GM19463 (cell line): ENCODE data around the gene LRP5.
"Not testable (repeated sequence)": the region's sequence is repeated elsewhere in the genome, so short reads cannot be mapped to it uniquely, and the experiment has no call there.

ENCODE experiments used
- ATAC-seq: cut with Tn5 transposase; IDR thresholded peaks from one replicate; pipeline ENCODE4 v1.9.1; 2021; ENCODE audit warnings: mild to moderate bottlenecking, moderate library complexity; ENCODE audit not compliant: unreplicated experiment

The LRP5 gene

DNA sequence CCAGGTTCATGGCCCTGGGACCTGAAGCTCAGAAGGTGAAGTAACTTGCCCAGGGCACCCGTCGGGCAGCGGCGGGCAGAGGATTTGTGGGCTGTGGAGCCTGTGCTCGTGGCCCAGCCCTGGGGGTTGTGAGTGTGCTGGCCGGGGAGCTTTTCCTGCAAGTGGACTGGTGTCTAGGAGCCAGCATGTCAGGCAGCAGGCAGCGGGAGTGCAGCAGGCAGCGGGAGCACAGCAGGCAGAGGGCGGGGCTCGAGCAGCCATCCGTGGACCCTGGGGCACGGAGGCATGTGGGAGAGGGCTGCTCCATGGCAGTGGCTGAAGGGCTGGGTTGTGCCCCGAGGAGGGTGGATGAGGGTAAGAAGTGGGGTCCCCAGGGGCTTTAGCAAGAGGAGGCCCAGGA lies 75.4 kb downstream of the LRP5 start:
- no peak for ATAC-seq

DNA sequence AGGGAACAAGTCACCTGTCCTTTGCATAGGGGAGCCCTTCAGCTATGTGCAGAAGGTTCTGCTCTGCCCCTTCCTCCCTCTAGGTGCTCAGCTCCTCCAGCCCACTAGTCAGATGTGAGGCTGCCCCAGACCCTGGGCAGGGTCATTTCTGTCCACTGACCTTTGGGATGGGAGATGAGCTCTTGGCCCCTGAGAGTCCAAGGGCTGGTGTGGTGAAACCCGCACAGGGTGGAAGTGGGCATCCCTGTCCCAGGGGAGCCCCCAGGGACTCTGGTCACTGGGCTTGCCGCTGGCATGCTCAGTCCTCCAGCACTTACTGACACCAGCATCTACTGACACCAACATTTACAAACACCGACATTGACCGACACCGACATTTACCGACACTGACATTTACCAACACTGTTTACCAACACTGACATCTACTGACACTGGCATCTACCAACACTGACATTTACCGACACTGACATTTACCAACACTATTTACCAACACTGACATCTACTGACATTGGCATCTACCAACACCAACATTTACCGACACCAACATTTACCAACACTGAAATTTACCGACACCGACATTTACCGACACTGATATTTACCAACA lies 76.3 kb downstream of the LRP5 start:
- no peak for ATAC-seq

- no peak for ATAC-seq
Observed at GRCh38 chr11:68390315-68390714, 77.9 kb downstream of the LRP5 start.

GRCh38 chr11:68392822-68393221 lies 80.4 kb downstream of the LRP5 start:
- ATAC-seq = no peak

GRCh38 chr11:68396516-68396915 lies 84.1 kb downstream of the LRP5 start:
- no peak for ATAC-seq

GRCh38 chr11:68397256-68397655 lies 84.9 kb downstream of the LRP5 start:
- no peak for ATAC-seq

GRCh38 chr11:68398995-68399851 lies 86.8 kb downstream of the LRP5 start:
- ATAC-seq = no peak

GRCh38 chr11:68399916-68400315 lies 87.5 kb downstream of the LRP5 start:
- ATAC-seq = no peak

GRCh38 chr11:68400584-68400983 lies 88.2 kb downstream of the LRP5 start:
- ATAC-seq = not testable (repeated sequence)

- ATAC-seq = no peak
Observed at GRCh38 chr11:68401856-68402255, 89.5 kb downstream of the LRP5 start.

DNA sequence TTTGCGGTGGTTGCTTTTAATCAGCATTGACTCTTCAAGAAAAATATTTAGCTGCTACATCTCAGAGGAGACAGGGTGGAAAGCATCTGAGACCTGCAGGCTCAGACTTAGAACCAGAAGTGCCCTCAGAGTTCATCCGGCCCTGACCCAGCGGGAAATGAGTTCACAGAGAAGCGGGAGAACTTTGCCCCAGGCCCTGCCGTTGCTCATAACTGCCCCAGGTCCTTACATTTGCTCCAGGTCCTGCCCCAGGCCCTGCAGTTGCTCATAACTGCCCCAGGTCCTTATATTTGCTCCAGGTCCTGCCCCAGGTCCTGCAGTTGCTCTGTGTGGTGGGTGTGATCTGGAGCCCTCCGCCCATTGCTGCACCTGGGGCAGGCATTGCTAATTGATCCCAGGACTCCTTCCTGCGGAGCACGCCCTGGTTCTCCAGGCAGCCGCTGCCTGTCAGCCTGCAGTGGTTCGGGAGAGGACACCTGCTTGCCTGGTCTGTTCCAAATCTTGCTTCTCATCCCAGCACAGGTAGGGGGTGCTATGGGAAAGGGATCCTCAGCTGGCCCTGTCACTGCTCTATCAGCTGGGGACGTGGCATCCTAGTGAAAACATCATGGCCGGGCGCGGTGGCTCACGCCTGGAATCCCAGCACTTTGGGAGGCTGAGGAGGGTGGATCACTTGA lies 90.1 kb downstream of the LRP5 start:
- ATAC-seq = no peak

GRCh38 chr11:68403424-68403823 lies 91.0 kb downstream of the LRP5 start:
- no peak for ATAC-seq

DNA sequence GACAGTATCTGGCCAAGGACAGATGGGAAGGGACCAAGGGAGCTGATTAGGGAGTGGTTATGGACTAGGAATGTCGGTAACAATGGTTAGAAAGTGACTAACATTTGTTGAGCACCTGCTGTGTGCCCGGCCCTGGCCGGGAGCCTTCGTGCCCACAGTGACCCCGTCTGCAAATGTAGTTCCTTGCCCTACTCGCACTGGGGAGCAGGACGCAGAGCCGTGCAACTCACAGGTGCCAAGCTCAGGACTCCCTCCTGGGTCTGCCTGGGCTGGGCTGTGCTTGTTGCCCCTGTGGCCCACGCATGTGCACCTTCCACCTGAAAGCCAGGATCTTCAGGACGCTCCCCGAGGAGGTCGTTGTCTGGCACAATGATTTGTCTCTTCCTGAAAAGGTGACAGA lies 91.4 kb downstream of the LRP5 start:
- ATAC-seq = no peak

DNA sequence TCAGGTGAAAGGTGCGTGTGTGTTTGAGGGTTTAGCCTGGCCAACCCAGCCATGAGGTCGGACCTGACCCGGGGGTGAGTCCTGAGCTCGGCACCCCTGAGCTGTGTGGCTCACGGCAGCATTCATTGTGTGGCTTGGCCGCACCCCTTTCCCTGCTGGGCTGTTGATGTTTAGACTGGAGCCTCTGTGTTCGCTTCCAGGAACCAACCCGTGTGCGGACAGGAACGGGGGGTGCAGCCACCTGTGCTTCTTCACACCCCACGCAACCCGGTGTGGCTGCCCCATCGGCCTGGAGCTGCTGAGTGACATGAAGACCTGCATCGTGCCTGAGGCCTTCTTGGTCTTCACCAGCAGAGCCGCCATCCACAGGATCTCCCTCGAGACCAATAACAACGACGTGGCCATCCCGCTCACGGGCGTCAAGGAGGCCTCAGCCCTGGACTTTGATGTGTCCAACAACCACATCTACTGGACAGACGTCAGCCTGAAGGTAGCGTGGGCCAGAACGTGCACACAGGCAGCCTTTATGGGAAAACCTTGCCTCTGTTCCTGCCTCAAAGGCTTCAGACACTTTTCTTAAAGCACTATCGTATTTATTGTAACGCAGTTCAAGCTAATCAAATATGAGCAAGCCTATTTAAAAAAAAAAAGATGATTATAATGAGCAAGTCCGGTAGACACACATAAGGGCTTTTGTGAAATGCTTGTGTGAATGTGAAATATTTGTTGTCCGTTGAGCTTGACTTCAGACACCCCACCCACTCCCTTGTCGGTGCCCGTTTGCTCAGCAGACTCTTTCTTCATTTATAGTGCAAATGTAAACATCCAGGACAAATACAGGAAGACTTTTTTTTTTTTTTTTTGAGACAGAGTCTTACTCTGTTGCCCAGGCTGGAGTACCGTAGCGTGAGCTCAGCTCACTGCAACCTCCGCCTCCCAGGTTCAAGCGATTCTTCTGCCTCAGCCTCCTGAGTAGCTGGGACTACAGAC lies 94.2 kb downstream of the LRP5 start:
- no peak for ATAC-seq

- no peak for ATAC-seq
Observed at GRCh38 chr11:68408512-68408911, 96.1 kb downstream of the LRP5 start.

DNA sequence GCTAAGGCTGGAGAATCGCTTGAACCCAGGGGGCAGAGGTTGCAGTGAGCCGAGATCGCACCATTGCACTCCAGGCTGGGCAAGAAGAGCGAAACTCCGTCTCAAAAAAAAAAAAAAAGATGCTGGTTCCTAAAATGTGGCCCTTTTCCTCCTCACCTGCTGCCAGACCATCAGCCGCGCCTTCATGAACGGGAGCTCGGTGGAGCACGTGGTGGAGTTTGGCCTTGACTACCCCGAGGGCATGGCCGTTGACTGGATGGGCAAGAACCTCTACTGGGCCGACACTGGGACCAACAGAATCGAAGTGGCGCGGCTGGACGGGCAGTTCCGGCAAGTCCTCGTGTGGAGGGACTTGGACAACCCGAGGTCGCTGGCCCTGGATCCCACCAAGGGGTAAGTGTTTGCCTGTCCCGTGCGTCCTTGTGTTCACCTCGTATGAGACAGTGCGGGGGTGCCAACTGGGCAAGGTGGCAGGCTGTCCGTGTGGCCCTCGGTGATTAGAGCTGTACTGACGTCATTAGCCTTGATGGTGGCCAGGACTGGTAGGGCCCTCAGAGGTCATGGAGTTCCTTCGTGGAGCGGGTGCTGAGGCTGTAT lies 97.5 kb downstream of the LRP5 start:
- ATAC-seq = no peak

DNA sequence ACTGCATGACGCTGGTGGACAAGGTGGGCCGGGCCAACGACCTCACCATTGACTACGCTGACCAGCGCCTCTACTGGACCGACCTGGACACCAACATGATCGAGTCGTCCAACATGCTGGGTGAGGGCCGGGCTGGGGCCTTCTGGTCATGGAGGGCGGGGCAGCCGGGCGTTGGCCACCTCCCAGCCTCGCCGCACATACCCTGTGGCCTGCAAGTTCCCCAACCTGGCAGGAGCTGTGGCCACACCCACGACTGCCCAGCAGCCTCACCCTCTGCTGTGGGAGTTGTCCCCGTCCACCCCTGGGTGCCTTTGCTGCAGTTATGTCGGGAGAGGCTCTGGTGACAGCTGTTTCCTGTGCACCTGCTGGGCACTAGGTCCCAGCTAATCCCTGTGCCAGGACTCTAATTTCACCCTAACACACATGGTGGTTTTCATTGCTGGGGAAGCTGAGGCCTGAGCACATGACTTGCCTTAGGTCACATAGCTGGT lies 99.2 kb downstream of the LRP5 start:
- no peak for ATAC-seq

DNA sequence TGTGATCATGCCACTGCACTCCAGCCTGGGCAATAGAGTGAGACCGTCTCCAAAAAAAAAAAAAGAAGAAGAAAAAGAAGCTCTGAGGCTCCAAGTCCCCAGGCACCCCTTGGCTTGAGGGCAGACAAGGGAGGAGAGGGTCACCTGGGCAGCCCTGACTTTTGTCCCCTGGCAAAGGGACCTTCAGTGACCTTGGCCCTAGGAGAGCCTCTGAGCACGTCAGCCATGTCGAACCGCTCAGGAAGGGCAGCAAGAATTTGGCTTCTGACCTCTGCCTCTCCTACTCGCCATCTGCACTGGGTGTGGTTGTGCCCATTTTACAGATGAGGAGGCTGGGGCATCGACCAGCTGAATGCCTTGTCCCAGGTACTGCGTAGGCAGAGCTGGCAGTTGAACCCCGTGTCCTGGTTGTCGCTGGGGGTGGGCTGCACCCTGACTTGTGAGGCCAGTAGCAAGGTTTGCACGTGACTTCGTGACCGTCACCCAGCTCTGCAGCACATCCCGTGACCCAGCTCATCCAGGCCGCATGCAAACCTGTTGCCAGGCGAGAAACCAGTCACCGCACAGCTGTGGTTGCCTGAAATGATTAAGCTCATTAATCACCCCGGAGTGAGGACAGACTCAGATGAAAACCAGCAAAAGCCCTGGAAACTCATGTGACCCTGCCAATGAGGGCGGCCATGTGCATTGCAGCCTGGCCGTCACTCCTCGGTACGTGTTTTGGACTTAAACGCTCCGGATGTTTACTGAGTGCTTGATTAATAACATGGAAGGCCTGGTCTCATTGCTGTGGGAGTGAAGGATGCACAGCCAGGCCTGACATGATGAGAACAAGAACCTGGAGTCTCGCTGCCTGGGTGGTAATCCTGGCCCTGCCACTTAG lies 100.4 kb downstream of the LRP5 start:
- ATAC-seq = no peak

DNA sequence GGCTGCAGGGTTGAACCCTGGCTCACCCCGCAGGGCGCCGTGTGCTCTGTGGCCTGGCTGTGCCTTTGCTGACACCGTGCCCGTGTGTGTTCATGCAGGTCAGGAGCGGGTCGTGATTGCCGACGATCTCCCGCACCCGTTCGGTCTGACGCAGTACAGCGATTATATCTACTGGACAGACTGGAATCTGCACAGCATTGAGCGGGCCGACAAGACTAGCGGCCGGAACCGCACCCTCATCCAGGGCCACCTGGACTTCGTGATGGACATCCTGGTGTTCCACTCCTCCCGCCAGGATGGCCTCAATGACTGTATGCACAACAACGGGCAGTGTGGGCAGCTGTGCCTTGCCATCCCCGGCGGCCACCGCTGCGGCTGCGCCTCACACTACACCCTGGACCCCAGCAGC lies 101.2 kb downstream of the LRP5 start:
- no peak for ATAC-seq
